LNCaP clone FGC (cell line): ENCODE data around the gene C12orf43.

Experiments
- DNase-seq: peaks from one replicate; pipeline ENCODE4 v3.0.0-alpha.2; 2011; ENCODE audit warnings: low read depth
- H3K4me3 ChIP-seq: 2 replicates; pipeline ENCODE4 v1.5.1; 2011; ENCODE audit warnings: mild to moderate bottlenecking, low read depth, low read length, control low read depth
- CTCF ChIP-seq: IDR thresholded peaks from 2 replicates; pipeline ENCODE4 v1.5.1; 2012; ENCODE audit warnings: mild to moderate bottlenecking; ENCODE audit not compliant: control insufficient read depth, insufficient read depth; ENCODE audit errors: extremely low read depth

C12orf43 gene

GRCh38 chr12:120993496-120993895 lies 22.8 kb downstream of the C12orf43 start:
- H3K4me3 ChIP-seq = no peak overlapping the region
- no peak for DNase-seq
- no peak for TF ChIP-seq CTCF

DNA sequence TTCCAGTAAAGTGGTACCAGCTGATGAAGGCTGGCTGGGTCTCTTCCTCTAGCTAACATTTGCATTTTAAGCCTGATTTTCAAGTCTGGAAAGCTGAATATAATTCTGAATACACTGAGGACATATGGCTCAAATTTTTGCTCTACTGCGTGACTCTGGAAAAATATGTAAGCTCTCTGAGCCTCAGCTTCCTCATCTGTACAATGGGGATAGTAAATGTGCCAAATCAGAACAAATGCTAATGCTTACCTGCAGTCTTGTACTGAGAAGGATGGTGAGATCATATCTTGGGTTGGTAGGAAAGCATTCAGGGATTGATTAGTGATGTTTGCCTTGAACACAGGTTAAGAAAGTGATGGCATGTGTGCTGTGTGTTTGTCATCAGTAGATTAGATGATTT lies 23.3 kb downstream of the C12orf43 start:
- DNase-seq = no peak
- H3K4me3 ChIP-seq = no peak overlapping the region
- TF ChIP-seq CTCF = no peak

DNA sequence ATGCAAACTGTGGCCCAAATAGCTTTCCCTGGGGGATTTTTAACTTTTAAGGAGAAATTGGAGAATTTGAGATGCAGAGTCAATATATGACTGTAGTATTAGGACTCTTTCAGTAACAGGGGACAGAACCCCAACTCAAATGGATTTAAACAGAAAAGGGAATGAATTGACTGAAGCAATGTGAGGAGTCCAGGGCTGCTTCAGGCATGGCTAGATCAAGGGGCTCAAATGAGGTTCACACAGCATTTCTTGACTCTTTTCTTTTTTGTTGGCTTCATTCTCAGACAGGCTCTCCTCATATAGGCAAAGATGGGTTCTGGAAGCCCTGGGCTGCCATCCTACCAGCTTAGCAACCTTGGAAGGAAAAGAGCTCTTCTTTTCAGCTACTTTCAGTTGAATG lies 24.3 kb downstream of the C12orf43 start:
- no peak overlapping the region for H3K4me3 ChIP-seq
- DNase-seq = no peak
- TF ChIP-seq CTCF = no peak

DNA sequence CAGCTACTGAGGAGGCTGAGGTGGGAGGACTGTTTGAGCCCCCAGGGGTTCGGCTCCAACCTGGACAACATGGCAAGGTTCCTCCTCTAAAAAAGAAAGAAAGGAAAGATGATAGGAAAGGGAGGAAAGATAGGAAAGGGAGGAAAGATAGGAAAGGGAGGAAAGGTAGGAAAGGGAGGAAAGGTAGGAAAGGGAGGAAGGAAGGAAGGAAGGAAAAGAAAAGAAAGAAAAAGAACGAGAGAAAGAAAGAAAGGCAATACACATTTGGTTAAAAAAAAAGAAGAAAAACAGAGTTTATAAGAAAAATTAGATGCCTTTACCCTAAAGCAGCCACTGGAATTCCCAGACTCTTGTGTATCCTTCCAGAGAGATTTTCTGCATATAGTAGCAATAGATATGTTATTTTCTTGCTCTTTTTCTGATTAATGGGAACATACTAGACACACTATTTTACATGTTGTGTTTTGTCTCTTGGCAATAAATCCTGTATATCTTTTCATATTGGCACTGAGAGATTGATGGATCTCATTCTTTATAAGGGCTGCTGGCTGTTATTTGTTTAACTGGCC lies 25.7 kb downstream of the C12orf43 start:
- H3K4me3 ChIP-seq = no peak overlapping the region
- DNase-seq = no peak
- TF ChIP-seq CTCF = no peak

GRCh38 chr12:120989687-120990086 lies 26.6 kb downstream of the C12orf43 start:
- DNase-seq = no peak
- no peak for TF ChIP-seq CTCF
- no peak overlapping the region for H3K4me3 ChIP-seq

GRCh38 chr12:120988658-120989057 lies 27.6 kb downstream of the C12orf43 start:
- no peak overlapping the region for H3K4me3 ChIP-seq
- no peak for DNase-seq
- TF ChIP-seq CTCF = no peak

GRCh38 chr12:120988234-120988633 lies 28.1 kb downstream of the C12orf43 start:
- no peak for TF ChIP-seq CTCF

More at GRCh38 chr12:120988234-120988633, 28.1 kb downstream of the C12orf43 start:
- no peak overlapping the region for H3K4me3 ChIP-seq
- no peak for DNase-seq
